Liver (tissue), 9 donors: ENCODE measurements around the gene NUP93. TPM values are rescaled to one million over a fixed set of nuclear protein-coding genes. Genes with fewer than 3 reads are reported as not detected.

Source experiments
- DNase-seq: peaks from one replicate; pipeline ENCODE4 v3.0.0-alpha.2; 2017; ENCODE audit warnings: low spot score
- H3K27ac ChIP-seq, 2 donors: one replicate each; pipeline ENCODE4 v1.7.0; 2013; ENCODE audit warnings: inconsistent platforms in 2 of 2, low read length in 2 of 2, control low read depth in 1 of 2, low read depth in 1 of 2, mild to moderate bottlenecking in 1 of 2
- H3K27me3 ChIP-seq, 4 donors: one replicate each; pipeline versions ENCODE4 v1.6.1 to v1.7.0; 2013; ENCODE audit warnings: low read length in 3 of 4, inconsistent platforms in 1 of 4, mild to moderate bottlenecking in 1 of 4, moderate library complexity in 1 of 4; ENCODE audit not compliant: control insufficient read depth in 4 of 4, insufficient read depth in 4 of 4
- H3K36me3 ChIP-seq, 4 donors: one replicate each; pipeline versions ENCODE4 v1.6.1 to v1.7.0; 2013; ENCODE audit warnings: low read length in 3 of 4, mild to moderate bottlenecking in 3 of 4, low read depth in 1 of 4, moderate library complexity in 1 of 4; ENCODE audit not compliant: control insufficient read depth in 4 of 4, insufficient read depth in 3 of 4
- H3K4me1 ChIP-seq, 4 donors: one replicate each; pipeline versions ENCODE4 v1.6.1 to v1.7.0; 2013; ENCODE audit warnings: low read length in 3 of 4, mild to moderate bottlenecking in 3 of 4, moderate library complexity in 1 of 4; ENCODE audit not compliant: control insufficient read depth in 4 of 4, insufficient read depth in 4 of 4
- H3K4me3 ChIP-seq, 3 donors: one replicate each; pipeline versions ENCODE4 v1.6.1 to v1.7.0; 2013; ENCODE audit warnings: low read length in 3 of 3, control low read depth in 1 of 3, low read depth in 1 of 3, mild to moderate bottlenecking in 1 of 3
- H3K9ac ChIP-seq, 2 donors: one replicate each; pipeline ENCODE4 v1.7.0; 2013; ENCODE audit warnings: low read length in 2 of 2, mild to moderate bottlenecking in 2 of 2, moderate library complexity in 2 of 2, control low read depth in 1 of 2, low read depth in 1 of 2
- H3K9me3 ChIP-seq, 4 donors: one replicate each; pipeline versions ENCODE4 v1.6.1 to v1.7.0; 2013; ENCODE audit warnings: low read length in 3 of 4; ENCODE audit not compliant: control insufficient read depth in 4 of 4
- CTCF ChIP-seq: fragments of 150-350 bp; IDR thresholded peaks from 2 replicates; pipeline ENCODE4 v1.5.1; 2017; ENCODE audit warnings: improper control_type of control experiment, low read depth, low read length; ENCODE audit not compliant: missing input control
- EGR1 ChIP-seq, 2 donors: IDR thresholded peaks; 2 replicates each; pipeline ENCODE4 v1.6.1; 2016 to 2018; ENCODE audit warnings: antibody characterized with exemption in 2 of 2, low read depth in 2 of 2
- FOXA2 ChIP-seq: IDR thresholded peaks from 2 replicates; pipeline ENCODE4 v1.6.1; 2016; ENCODE audit warnings: antibody characterized with exemption
- GABPA ChIP-seq, 2 donors: IDR thresholded peaks in 1 of 2; conservative IDR thresholded peaks in 1 of 2; 2 replicates each; pipeline ENCODE4 v1.6.1; 2016; ENCODE audit warnings: antibody characterized with exemption in 2 of 2, mild to moderate bottlenecking in 1 of 2, moderate library complexity in 1 of 2
- HNF4G ChIP-seq: IDR thresholded peaks from 2 replicates; pipeline ENCODE4 v1.6.1; 2016; ENCODE audit warnings: antibody characterized with exemption
- JUND ChIP-seq, 2 donors: IDR thresholded peaks; 2 replicates each; pipeline ENCODE4 v1.6.1; 2016; ENCODE audit warnings: antibody characterized with exemption in 2 of 2
- MAX ChIP-seq: IDR thresholded peaks from 2 replicates; pipeline ENCODE4 v1.6.1; 2016; ENCODE audit warnings: antibody characterized with exemption
- NR2F2 ChIP-seq: IDR thresholded peaks from 2 replicates; pipeline ENCODE4 v1.6.1; 2016; ENCODE audit warnings: antibody characterized with exemption
- RAD21 ChIP-seq, 2 donors: IDR thresholded peaks; 2 replicates each; pipeline ENCODE4 v1.6.1; 2016; ENCODE audit warnings: antibody characterized with exemption in 2 of 2, mild to moderate bottlenecking in 2 of 2
- REST ChIP-seq: IDR thresholded peaks from 2 replicates; pipeline ENCODE4 v1.6.1; 2016; ENCODE audit warnings: antibody characterized with exemption, mild to moderate bottlenecking
- RXRA ChIP-seq, 2 donors: IDR thresholded peaks; 2 replicates each; pipeline ENCODE4 v1.6.1; 2017 to 2018; ENCODE audit warnings: antibody characterized with exemption in 2 of 2, mild to moderate bottlenecking in 1 of 2
- SP1 ChIP-seq: IDR thresholded peaks from 2 replicates; pipeline ENCODE4 v1.6.1; 2018; ENCODE audit warnings: antibody characterized with exemption, mild to moderate bottlenecking
- TAF1 ChIP-seq: conservative IDR thresholded peaks from 2 replicates; pipeline ENCODE4 v1.6.1; 2016; ENCODE audit warnings: antibody characterized with exemption, mild to moderate bottlenecking
- ZBTB33 ChIP-seq: IDR thresholded peaks from 2 replicates; pipeline ENCODE4 v1.6.1; 2016; ENCODE audit warnings: antibody characterized with exemption
- WGBS: extraction: QIAGEN DNeasy Blood & Tissue Kit; methylation state at CpG from one replicate; pipeline ENCODE4 v1.1.7; 2013; 5-methylcytosine and 5-hydroxymethylcytosine counted together
- polyA plus RNA-seq, 2 donors: library from polyadenylated mRNA; stranded (reverse) in 1 of 2; unstranded in 1 of 2; fragments of 200-250 nt in 1 of 2; fragments of >200 nt in 1 of 2; fragmentation: Nextera tagmentation in 1 of 2; extraction: Ambion mirVana in 1 of 2; gene quantifications; one replicate each; pipeline versions ENCODE4 v1.2.1 to v1.2.3, GENCODE V29; 2013 to 2015
- total RNA-seq, 2 donors: library from RNA; depleted of rRNA; stranded (reverse); fragments of >200 nt; gene quantifications; one replicate each; pipeline ENCODE4 v1.2.3, GENCODE V29; 2014
- donor health status: healthy.
- donor health status: healthy.
- donor health status: healthy.
- donor health status: healthy.
- donor health status: healthy.

Gene NUP93
- total and polyA plus RNA-seq, 4 donors: 8.2 to 31.8 (median 9.8) TPM

GRCh38 chr16:56748191-56748590 lies 18.3 kb downstream of the NUP93 start:
- Histone ChIP-seq H3K9ac (no peak overlapping the region), H3K4me3 (no peak overlapping the region), H3K27me3 (no peaks in the 10 kb centered on the region), H3K36me3 (peaks cover 0 to 3% (median 1%) of the 10 kb centered on the region in 4 donors), H3K4me1 (peaks cover 0 to 2% (median 0%) of the 10 kb centered on the region in 4 donors), H3K9me3 (no peaks in the 10 kb centered on the region), H3K27ac (no peak overlapping the region)
- DNase-seq: no peak
- 94% methylated on average over 10 of the region's 10 CpGs for WGBS
- TF ChIP-seq ZBTB33 (no peak), MAX (no peak), RXRA (IDR thresholded peaks at IDR 0.05) (no peak)

- 88% methylated on average over 3 of the region's 3 CpGs for WGBS
- Histone ChIP-seq H3K27ac (no peak overlapping the region), H3K4me3 (no peak overlapping the region), H3K4me1 (peaks cover 0 to 2% (median 0%) of the 10 kb centered on the region in 4 donors), H3K27me3 (no peaks in the 10 kb centered on the region), H3K9ac (no peak overlapping the region), H3K36me3 (peaks cover 0 to 3% (median 1%) of the 10 kb centered on the region in 4 donors), H3K9me3 (no peaks in the 10 kb centered on the region)
- no peak for TF ChIP-seq RAD21 (IDR thresholded peaks at IDR 0.05)
- DNase-seq: no peak
Observed at GRCh38 chr16:56748826-56749225, 18.9 kb downstream of the NUP93 start.

- H3K4me3 ChIP-seq: no peak overlapping the region
- 97% methylated on average over 3 of the region's 3 CpGs for WGBS
- no peak for DNase-seq
- no peak for TF ChIP-seq JUND (IDR thresholded peaks at IDR 0.05)
- TF ChIP-seq MAX: no peak
- TF ChIP-seq CTCF: no peak
- no peak for TF ChIP-seq GABPA (IDR thresholded peaks at IDR 0.05 in 1 of 2, conservative IDR thresholded peaks at IDR 0.05 in 1 of 2)
- no peak for TF ChIP-seq EGR1 (IDR thresholded peaks at IDR 0.05; ENCODE audit: low read depth in 2 of 2)
- no peak for TF ChIP-seq HNF4G
- no peak for TF ChIP-seq NR2F2
- no peak for TF ChIP-seq RXRA (IDR thresholded peaks at IDR 0.05)
- TF ChIP-seq FOXA2: no peak
- no peak for TF ChIP-seq REST
- TF ChIP-seq SP1: no peak
- TF ChIP-seq RAD21 (IDR thresholded peaks at IDR 0.05): no peak
- TF ChIP-seq ZBTB33: no peak
- no peak for TF ChIP-seq TAF1
- peaks cover 0 to 3% (median 1%) of the 10 kb centered on the region in 4 donors for H3K36me3 ChIP-seq
- no peaks in the 10 kb centered on the region for H3K9me3 ChIP-seq
- no peak overlapping the region for H3K9ac ChIP-seq
- peaks cover 0 to 2% (median 0%) of the 10 kb centered on the region in 4 donors for H3K4me1 ChIP-seq
- H3K27me3 ChIP-seq: no peaks in the 10 kb centered on the region
- H3K27ac ChIP-seq: no peak overlapping the region
Observed at GRCh38 chr16:56749672-56750491, 20.0 kb downstream of the NUP93 start.
